ENCODE data around the gene POLR1H. TPM values are rescaled to one million over a fixed set of nuclear protein-coding genes. Genes with fewer than 3 reads are reported as not detected.
"Not testable (repeated sequence)": the region's sequence is repeated elsewhere in the genome, so short reads cannot be mapped to it uniquely, and the experiment has no call there.

The POLR1H gene, protein sequence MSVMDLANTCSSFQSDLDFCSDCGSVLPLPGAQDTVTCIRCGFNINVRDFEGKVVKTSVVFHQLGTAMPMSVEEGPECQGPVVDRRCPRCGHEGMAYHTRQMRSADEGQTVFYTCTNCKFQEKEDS
- total RNA-seq: 42.2 and 43.7 TPM in 2 replicates

DNA sequence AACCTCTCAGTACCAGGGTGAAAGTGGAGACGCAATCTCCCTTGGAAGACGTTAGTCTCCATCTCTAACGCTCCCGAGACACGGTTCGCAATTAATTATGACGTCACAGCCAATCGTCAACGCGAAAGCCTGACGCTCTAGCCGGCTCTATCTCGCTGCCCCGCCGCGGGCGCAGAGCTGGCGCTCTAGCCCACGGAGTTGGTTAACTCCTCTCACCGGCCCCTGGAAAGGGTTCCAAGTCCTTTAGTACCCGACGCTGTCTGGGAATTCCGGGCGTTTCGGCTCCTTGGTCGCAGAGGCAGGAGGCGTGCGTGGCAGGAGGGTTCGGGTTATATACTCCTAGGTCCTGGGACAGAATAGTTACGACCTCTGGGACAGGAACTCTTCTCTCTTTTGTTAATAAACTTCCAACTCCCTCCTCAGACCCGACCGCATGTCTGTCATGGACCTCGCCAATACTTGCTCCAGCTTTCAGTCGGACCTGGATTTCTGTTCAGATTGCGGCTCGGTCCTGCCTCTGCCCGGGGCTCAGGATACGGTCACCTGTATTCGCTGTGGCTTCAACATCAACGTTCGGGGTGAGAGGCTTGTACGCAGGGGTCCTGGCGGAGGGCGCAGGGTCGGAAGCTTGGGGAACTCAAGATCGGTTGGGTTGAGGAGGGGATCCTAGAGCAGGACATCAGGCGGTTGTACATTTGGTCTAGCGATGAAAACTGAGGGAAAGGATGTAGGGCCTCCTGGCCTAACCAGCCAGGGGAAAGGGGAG lies at the start of gene POLR1H:
POLR1H (plus strand) TSS at position 174 of the 766 bp plus-strand sequence; CDS start at position 434, 260 bp downstream.
- DNase-seq (ENCODE audit: low read depth, low spot score): peak; percentile 88

DNA sequence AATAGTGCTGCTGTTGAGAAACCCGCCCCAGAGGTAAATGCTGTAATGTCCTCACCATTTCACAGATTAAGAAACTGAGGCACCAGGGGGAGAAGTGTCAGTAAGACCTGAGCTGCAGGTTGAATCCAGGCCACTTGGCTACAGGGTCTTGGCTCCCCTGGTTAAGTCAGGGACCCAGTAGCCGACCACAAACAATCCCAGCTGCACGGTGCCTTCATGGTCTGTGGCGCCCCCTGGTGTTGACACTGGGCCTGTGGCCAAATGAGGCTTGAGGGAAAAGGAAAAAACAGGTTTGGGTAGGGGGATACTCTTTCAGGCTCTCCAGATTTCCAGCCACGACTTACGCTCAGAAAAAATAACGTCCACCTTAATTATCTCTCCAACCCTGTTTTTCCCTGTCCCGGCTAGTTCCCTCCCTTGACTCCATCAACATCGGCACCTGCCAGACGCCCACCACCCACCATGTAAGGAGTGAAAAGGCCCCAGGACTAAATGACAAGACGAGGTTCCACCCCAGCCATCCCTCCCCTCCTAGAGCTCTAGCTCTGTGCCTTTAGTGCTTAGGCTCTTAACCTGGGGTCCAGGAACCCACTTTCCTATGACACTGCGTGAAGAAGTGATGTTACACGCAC lies 47.7 kb upstream of the POLR1H start:
- DNase-seq (ENCODE audit: low read depth, low spot score): no peak

DNA sequence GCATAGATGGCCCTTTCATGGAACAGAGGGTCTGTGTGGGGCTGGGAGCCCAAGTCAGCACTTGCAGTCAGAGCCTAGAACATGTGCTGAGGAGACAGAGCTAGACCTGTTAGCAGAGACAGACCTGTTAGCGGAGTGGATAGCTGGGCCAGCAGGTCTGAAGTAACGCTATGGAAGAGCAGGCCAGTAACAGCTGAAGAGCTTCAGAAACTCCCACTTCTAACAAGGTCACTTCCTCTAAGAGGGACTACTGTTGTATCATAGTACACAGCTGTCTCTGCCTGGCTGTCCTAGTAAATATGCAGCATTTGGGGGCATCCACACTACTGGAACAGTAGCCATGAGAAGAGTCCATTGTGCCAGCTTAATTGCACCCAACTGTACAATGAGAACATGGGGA lies 41.2 kb upstream of the POLR1H start:
- no peak for DNase-seq (ENCODE audit: low read depth, low spot score)

DNA sequence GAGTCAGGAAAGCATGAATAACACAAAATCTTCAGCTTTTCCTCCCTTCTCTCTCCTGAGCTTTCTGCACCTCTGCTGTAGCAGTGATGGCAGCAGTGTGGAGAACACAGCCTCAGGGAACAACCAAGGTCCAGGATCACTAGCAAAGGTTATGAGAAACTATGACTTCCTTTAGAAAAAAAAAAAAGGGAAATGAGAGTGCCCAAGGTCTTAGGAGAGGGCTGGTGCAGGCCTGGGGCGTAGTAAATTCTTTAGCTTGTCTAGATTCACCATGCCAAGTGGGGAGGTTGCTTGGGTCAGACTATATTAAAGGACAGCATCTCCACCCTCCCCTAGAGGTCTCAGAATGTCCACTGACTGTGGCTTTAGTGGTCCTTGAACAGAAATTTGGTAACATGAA lies 40.4 kb upstream of the POLR1H start:
- no peak for DNase-seq (ENCODE audit: low read depth, low spot score)

DNA sequence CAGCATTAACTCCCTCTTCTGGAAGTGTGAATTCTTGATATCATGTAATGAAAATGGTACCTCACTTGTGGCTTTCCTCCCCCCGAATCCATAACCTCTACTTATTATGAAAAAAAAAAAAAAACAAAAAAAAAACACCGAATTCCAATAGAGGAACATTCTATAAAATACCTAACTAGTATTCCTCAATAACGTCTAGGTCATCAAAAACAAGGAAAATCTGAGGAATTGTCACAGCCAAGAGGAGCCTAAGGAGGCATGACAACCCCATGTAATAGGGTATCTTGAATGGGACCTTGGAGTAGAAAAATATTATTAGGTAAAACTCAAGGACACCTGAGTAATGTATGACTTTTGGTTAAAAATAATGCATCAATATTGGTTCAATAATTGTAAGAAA lies 38.9 kb upstream of the POLR1H start:
- DNase-seq (ENCODE audit: low read depth, low spot score): no peak

- DNase-seq (ENCODE audit: low read depth, low spot score): not testable (repeated sequence)
Measured at GRCh38 chr6:30022712-30023111, 38.4 kb upstream of the POLR1H start.

DNA sequence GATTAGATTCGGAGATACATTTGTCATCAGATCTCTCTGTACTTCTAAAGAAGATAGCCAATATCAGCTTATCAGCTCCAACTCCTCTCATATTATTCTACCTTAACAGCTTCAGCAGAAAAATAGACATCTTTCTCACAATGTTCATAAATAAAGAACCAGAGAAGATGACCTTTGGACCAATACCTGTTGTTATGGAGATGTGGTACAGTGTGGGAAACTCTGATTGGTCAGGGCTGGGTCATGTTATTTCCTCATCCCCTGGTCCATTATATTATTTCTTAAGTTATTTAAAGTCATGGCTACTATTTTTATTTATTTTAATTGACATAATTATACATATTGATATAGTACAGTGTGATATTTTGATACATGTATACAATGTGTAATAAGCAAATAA lies 35.9 kb upstream of the POLR1H start:
- DNase-seq (ENCODE audit: low read depth, low spot score): no peak

DNA sequence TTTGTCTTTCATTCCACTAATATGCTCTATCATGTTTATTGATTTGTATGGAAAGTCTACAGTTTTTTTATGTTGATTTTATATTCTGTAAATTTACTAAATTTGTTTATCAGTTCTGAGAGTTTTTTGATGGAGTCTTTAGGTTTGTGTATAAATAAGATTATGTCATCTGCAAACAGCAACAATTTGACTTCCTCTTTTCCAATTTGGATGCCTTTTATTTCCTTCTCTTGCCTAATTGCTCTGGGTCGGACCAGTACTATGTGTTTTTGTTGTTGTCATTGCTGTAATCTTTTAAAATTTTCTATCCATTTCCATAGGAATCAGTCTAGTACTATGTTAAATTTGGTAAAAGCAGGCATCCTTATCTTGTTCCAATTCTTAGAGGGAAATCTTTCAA lies 31.5 kb upstream of the POLR1H start:
- DNase-seq (ENCODE audit: low read depth, low spot score): no peak

- DNase-seq (ENCODE audit: low read depth, low spot score): no peak
Measured at GRCh38 chr6:30031381-30031780, 29.7 kb upstream of the POLR1H start.

DNA sequence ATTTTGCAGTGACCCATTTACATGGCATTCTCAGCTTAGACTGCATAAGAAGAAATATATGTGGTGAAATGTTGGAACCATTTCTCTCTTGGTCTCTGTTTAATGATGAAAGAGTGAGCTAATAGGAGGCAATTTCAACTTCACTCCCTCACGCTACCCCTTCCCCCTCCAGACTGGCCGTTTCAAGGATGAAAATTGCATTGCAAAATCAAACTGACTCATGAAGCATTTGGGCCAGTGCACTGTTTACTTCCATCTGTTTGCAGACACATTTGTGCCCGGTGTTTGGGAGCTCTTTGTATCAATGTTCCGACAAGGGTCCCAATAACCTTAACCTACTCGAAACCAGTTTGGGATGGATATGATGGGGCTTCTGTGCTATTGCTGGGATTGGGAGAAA lies 27.6 kb upstream of the POLR1H start:
- not testable (repeated sequence) for DNase-seq (ENCODE audit: low read depth, low spot score)

DNA sequence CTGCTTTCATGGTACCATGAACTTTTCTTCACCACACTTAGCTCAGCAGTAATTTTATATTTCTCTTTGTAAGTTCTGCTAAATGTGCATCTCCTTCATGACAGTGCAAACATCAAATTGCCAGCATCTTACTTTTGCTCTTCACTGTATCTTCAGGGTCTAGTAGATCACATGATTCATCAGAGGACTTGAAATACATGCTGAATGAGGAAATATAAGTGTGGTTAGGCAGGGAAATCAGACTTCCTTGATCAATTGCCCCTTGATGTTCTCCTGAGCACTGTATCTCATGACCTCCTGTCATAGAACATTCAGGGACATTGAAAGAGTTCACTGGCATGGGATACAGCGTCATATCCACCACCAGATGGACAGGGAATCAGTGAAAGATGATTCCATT lies 25.3 kb upstream of the POLR1H start:
- DNase-seq (ENCODE audit: low read depth, low spot score): no peak

GRCh38 chr6:30037182-30037788 lies 23.8 kb upstream of the POLR1H start:
- DNase-seq (ENCODE audit: low read depth, low spot score): no peak

GRCh38 chr6:30041221-30041620 lies 19.8 kb upstream of the POLR1H start:
- no peak for DNase-seq (ENCODE audit: low read depth, low spot score)

DNA sequence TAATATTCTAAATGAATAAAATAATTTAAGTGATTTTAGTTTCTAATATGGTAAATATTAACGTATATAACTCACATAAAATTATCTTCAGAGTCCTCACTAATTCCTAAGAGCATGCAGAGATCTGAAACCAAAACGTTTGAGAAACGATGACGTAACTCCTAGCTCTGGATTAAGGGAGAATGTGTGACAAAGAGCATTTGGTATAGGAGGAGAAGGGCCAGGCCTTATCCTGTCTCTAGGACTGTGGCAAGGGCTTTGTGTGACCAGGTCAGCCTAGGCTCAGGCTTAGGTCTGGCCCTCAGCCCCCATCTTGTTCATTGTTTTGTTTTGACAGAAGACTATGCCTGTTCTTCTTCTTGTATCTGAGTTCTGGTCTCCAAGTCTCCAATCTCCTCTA lies 19.2 kb upstream of the POLR1H start:
- DNase-seq (ENCODE audit: low read depth, low spot score): no peak

DNA sequence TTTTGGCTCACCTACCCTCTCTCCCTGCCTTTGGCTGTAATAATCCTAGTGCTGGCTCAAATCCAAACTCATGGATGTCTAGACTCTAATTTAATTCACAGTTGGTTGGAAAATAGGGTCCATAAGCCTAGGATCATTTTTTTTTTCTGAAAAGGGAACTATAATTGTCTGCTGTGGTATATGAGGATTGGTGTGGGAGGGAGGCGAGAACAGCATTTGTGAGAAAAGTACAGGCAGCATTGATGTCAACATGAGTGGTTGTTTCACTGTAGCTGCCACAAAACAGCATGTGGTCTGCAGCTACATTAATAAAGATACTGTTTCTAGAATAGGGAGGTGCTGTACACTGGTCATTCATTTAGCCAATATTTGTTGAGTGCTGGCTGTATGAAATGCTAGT lies 18.6 kb upstream of the POLR1H start:
- DNase-seq (ENCODE audit: low read depth, low spot score): no peak

DNA sequence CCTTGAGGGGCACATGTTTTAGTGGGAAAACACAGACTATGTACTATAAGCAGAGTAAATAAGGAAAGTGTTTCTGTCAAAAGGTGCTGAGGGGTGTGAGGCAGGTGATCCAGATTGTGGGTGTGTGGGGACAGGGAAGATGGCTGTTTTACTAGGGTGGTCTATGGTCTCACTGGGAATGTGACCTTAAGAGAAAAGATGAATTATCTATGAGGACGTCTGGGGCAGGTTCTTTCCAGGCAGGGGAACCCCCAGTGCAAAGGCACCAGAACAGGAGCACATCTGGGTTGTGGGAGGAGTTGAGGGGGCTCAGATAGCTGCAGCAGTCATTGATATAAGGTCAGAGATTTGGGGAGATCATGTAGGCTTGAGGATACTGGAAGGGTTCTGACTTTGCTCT lies 18.2 kb upstream of the POLR1H start:
- DNase-seq (ENCODE audit: low read depth, low spot score): no peak

DNA sequence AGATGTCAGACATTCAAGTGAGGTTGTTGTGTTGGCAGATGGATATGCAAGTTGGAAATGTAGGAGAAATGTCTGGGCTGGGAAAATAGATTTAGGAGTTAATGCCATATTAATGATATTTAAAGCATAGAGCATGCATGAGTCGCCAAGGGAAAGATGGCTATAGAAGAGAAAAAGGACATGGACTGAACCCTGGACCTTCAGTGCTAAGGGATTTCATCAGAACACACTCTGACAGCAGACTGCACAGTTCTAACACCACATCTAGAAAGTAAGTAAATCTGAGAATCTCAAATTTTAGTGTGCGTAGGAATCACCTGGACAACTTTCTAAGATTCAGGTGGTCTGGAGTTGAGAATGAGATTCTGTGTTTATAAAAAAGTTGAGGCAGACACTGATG lies 17.3 kb upstream of the POLR1H start:
- DNase-seq (ENCODE audit: low read depth, low spot score): no peak

DNA sequence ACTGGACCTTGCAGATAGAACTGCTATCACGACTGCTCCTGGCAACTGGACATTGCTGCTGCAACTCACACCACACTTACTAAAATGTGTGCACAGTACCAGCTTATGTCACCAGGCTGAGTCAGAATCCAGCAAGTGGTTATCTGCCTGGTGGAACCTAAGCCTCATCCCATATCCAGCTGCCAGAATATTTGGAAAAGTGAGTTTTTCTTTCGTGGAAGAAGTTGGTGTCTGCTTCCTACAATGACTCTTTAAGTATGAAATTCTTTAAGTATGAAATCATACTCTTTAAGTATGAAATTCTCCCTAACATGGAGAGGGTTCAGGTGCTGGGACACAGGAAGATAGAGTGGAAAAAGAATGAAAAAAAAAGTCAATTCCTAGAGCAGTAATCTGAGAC lies 16.4 kb upstream of the POLR1H start:
- no peak for DNase-seq (ENCODE audit: low read depth, low spot score)

- DNase-seq (ENCODE audit: low read depth, low spot score): no peak
Measured at GRCh38 chr6:30047220-30047619, 13.8 kb upstream of the POLR1H start.

GRCh38 chr6:30053682-30054081 lies 7.4 kb upstream of the POLR1H start:
- no peak for DNase-seq (ENCODE audit: low read depth, low spot score)

DNA sequence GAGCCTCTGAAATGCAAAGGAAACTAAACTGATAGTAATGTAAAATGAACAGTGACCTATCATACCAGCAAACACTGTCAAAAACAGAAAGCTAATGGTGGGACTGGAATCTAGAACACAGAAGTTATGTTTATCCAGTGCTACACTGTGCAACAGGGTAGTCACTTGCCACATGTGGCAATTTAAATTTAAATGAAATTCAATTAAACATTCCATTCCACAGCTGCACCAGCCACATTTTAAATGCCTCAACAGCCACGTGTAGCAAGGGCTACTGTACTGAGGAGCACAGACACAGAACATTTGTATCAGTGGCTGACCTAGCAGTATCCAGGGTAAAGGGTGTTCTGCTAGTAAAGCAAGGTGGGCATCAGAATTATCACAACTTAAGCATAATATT lies 5.6 kb upstream of the POLR1H start:
- no peak for DNase-seq (ENCODE audit: low read depth, low spot score)

GRCh38 chr6:30060606-30061091 lies 416 bp upstream of the POLR1H start:
- no peak for DNase-seq (ENCODE audit: low read depth, low spot score)

Data from pulmonary artery endothelial cell (primary cell).